ENCODE results near the gene ZNF345.

The ZNF345 gene

DNA sequence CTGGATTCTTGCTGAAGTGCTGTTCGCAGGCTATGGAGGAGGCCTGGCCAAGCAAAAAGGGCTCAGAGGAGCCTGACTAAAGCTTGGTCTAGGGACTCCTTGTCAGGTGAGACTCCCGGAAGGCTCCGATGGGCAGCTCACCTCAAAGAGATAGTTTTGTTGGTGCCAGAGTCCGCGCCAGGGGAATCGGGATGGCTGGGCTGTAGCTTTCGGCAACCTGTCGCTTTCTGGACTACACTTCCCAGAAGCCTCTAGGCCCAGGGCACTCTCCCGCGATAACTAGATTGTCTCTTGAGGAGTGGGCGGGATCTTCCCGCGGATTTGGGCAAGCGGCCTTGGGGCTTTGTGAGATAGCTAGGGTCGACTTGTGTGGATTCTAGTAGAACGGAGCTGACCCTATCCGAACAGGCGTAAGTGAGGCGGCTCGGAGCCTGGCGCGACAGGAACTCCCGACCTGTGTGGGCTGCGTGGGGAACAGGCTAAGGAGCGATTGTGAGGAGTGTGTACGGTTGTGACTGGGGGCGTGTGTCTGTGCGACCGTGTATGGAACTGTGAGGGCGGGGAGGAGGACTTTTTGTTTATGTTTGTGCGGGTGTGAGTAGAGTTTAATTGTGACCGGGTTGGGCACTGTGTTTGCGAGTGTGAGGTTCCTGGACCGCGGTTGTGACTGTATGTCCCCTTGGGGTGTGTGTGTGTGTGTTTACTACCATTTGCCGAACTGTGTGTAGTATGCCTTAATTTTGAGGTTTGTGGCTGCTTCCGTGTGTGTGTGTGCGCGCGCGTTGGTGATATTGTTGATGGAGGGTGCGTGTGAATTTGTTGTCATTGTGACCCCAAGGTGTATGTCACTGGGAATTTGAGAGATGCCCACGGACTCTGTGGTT, at the start of gene ZNF345:
TSS of gene ZNF345 (plus strand) at position 318 of the 884 bp plus-strand sequence. CDS start 25,955 bp downstream, outside the sequence.
- in situ Hi-C loops (cut with HindIII; ENCODE audit: low sequenced_read_pairs) = no loop called here

- in situ Hi-C loops (cut with HindIII; ENCODE audit: low sequenced_read_pairs) = no loop called here
Observed at GRCh38 chr19:36805364-36805763, 45.3 kb upstream of the ZNF345 start.

DNA sequence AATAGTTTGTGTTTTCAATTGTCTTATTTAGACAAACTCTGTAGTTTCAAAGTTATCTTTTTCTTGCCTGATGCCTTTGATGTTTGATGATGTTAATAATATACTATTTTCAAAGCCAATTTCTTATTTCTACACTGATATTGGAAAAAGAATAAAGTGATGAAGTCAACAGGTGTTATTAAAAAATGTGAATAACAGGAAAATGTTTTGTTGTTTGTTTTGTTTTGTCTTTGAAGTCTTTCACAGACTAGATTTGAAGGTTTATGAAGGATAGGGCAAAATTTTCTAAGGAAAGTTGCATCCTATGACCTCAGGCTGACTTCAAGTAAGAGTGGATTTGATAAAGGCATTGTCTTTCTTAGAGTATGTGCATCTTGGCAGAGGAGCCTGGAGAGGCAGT, 43.6 kb upstream of the ZNF345 start:
- in situ Hi-C loops (cut with HindIII; ENCODE audit: low sequenced_read_pairs) = no loop called here

- in situ Hi-C loops (cut with HindIII; ENCODE audit: low sequenced_read_pairs) = no loop called here
Observed at GRCh38 chr19:36819130-36819630, 31.5 kb upstream of the ZNF345 start.

DNA sequence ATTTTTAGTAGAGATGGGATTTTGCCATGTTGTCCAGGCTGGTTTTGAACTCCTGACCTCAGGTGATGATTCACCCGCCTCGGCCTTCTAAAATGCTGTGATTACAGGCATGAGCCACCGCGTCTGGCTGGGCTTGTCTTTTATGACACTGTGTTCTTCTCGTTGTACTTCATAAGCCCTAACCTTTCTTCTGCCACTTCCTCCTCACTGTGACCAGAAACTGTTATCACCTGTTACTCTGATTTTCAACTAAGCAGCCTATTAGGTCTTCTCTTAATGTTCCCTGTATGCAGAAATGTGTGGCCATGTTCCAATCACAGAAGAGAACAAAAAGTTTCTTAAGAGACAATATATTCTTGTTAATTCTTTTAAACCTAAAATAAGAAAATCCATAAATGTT, 28.9 kb upstream of the ZNF345 start:
- in situ Hi-C loops (cut with HindIII; ENCODE audit: low sequenced_read_pairs) = no loop called here

DNA sequence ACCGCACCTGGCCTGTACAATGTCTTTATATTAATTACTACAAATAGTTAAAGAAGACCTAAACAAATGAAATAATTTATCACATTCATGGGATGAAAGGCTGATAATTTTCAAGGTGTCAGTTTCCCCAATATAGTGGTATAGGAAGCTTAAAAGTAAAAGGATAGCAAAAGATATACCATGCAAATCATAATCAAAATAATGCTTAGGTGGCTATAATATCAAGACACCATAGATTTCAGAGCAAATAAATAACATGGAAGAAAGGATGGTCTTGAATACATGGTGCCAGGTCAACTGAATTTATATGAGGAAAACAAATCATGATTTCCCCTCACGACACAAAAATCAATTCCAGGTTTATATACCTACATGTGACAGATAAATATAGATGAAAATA, 17.2 kb upstream of the ZNF345 start:
- in situ Hi-C loops (cut with HindIII; ENCODE audit: low sequenced_read_pairs) = no loop called here

DNA sequence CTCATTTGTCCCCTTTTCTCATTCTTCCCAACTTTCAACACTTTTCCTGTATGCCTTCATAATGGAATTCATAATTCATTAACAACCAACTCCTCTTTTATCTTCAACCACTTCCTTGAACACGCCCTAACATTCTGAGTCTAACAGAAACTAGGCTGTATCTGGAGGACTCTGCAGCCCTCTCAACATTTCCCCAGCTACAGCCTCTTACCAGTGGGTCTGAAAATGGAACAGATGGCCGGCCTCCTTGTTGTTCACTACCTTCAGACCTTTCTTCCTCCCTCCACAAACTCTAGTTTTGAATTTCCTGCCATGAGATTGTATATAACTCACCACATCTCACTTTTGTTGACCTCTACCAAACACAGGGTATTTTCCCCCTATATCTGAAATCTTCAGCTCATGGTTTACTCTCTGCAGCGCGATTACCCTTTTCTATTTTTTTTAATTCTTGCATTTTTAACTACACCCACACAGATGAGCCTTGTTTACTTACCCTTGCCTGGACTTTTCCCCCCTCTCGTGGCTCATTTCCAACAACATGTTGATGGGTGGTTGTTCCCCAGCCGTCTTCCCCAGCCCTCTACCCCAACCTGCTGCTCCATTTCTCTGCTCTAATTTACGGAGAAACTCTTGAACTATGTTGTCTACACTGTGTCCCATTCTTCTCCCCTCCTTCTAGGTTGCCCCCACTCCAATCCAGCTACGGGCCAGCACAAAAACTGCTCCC, 13.3 kb upstream of the ZNF345 start:
- in situ Hi-C loops (cut with HindIII; ENCODE audit: low sequenced_read_pairs) = loop anchor here (5.0 kb wide), 1 partner anchor 85 kb away; no protein-coding TSS in a partner anchor

GRCh38 chr19:36837906-36838783, 12.5 kb upstream of the ZNF345 start, which contains the start of gene ZNF790:
ZNF790 (minus strand) TSS chr19:36838387; CDS start chr19:36825619, 12,768 bp downstream.
- in situ Hi-C loops (cut with HindIII; ENCODE audit: low sequenced_read_pairs) = loop anchor here (5.0 kb wide), 1 partner anchor 84 kb away; no protein-coding TSS in a partner anchor

- in situ Hi-C loops (cut with HindIII; ENCODE audit: low sequenced_read_pairs) = loop anchor here (5.0 kb wide), 1 partner anchor 83 kb away; no protein-coding TSS in a partner anchor
Observed at GRCh38 chr19:36838784-36839324, 11.8 kb upstream of the ZNF345 start.

DNA sequence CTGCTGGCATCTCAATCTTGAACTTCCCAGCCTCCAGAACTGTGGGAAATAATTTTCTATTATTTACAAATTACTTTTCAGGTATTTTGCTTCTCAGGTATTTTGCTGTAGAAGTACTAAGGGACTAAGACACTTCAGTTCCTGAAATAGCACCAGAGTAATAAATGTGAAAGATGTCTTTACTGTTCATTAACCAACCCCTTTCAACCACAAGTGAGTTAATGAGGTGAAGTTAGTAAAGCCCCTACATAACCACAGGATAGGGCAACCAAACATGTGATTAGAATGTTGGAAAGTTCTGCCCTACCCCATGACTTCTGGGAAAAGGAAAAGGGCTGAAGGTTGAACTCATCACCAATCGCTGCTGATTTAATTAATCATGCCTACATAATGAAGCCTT, 2.7 kb upstream of the ZNF345 start:
- in situ Hi-C loops (cut with HindIII; ENCODE audit: low sequenced_read_pairs) = no loop called here

GRCh38 chr19:36849701-36850558, 746 bp upstream of the ZNF345 start:
- in situ Hi-C loops (cut with HindIII; ENCODE audit: low sequenced_read_pairs) = no loop called here

DNA sequence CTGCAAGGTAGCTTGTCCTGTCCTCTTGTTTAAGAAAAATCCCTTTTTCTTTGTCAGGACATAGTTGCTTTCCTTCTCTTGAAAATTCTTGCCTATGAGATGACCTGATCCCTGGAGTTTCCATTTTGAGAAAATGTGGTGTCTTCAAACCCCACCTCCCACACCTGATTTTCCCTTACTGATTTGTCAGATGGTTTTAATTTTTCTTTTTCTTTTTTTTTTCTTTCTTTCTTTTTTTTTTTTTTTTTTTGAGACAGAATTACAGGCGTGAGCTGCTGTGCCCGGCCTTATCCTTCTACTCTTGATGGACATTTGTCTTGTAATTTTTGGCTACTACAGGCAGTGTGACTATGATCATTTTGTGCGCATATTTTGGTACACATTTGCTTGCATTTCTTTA, 1.2 kb downstream of the ZNF345 start:
- in situ Hi-C loops (cut with HindIII; ENCODE audit: low sequenced_read_pairs) = no loop called here

DNA sequence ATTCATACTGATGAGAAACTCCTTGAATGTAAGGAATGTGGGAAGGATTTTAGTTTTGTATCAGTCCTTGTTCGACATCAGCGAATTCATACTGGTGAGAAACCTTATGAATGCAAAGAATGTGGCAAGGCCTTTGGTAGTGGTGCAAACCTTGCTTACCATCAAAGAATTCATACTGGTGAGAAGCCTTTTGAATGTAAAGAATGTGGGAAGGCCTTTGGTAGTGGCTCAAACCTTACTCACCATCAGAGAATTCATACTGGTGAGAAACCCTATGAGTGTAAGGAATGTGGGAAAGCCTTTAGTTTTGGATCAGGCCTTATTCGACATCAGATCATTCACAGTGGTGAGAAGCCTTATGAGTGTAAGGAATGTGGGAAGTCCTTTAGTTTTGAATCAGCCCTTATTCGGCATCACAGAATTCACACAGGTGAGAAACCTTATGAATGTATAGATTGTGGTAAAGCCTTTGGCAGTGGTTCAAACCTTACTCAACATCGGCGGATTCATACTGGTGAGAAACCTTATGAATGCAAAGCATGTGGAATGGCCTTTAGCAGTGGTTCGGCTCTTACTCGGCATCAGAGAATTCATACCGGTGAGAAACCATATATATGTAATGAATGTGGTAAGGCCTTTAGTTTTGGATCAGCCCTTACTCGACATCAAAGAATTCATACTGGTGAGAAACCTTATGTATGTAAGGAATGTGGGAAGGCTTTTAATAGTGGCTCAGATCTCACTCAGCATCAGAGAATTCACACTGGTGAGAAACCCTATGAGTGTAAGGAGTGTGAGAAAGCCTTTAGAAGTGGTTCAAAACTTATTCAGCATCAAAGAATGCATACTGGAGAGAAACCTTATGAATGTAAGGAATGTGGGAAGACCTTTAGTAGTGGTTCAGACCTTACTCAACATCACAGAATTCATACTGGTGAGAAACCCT, 26.6 kb downstream of the ZNF345 start:
- in situ Hi-C loops (cut with HindIII; ENCODE audit: low sequenced_read_pairs) = no loop called here

DNA sequence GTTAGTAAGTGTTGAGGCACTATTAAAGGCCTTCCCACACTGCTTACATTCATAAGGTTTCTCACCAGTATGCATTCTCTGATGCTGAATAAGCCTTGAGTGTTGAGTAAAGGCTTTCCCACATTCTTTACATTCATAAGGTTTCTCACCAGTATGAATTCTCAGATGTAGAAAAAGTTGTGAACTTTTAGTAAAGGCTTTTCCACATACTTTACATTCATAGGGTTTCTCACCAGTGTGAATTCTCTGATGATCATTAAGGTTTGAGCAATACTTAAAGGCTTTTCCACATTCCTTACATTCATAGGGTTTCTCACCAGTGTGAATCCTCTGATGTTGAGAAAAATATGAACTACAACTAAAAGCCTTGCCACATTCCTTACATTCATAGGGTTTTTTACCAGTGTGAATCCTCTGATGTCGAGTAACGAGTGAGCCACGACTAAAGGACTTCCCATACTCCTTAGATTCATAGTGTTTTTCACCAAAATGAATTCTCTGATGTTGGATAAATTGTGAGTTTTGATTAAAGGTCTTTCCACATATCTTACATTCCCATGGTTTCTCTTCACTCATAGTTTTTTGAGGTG, 41.2 kb downstream of the ZNF345 start:
- in situ Hi-C loops (cut with HindIII; ENCODE audit: low sequenced_read_pairs) = no loop called here

DNA sequence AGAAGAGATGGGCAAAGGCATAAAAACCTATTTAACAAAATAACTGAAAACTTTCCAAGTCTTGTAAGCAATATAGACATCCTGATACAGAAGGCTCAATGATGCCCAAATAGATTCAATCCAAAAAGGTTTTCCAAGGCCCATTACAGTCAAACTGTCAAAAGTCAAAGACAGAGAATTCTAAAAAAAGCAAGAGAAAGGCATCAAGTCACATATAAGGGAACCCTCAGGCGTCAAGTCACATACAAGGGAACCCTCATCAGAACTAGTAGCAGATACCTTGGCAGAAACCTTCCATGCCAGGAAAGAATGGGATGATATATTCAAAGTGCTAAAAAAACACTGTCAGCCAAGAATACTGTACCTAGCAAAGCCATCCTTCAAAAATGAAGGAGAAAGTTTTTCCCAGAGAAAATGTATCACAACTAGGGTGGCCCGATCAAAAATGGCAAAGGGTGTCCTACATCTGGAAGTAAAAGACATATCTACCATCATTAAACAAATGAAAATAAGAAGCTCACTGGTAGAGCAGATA, 44.2 kb downstream of the ZNF345 start:
- in situ Hi-C loops (cut with HindIII; ENCODE audit: low sequenced_read_pairs) = no loop called here

DNA sequence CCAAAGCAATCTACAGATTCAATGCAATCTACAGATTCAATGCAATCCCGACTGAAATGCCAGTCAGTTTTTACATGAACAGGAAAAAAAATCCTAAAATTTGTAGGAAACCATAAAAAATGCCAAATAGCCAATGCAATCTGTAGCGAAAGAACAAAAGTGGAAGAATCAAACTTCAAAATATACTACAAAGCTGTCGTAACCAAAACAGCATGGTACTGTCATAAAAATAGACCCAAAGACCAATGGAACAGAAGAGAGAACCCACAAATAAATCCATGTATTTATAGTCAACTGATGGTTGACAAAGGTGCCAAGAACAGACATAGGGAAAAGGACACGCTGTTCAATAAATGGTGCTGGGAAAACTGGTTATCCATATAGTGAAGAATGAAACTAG, 47.7 kb downstream of the ZNF345 start:
- in situ Hi-C loops (cut with HindIII; ENCODE audit: low sequenced_read_pairs) = no loop called here

DNA sequence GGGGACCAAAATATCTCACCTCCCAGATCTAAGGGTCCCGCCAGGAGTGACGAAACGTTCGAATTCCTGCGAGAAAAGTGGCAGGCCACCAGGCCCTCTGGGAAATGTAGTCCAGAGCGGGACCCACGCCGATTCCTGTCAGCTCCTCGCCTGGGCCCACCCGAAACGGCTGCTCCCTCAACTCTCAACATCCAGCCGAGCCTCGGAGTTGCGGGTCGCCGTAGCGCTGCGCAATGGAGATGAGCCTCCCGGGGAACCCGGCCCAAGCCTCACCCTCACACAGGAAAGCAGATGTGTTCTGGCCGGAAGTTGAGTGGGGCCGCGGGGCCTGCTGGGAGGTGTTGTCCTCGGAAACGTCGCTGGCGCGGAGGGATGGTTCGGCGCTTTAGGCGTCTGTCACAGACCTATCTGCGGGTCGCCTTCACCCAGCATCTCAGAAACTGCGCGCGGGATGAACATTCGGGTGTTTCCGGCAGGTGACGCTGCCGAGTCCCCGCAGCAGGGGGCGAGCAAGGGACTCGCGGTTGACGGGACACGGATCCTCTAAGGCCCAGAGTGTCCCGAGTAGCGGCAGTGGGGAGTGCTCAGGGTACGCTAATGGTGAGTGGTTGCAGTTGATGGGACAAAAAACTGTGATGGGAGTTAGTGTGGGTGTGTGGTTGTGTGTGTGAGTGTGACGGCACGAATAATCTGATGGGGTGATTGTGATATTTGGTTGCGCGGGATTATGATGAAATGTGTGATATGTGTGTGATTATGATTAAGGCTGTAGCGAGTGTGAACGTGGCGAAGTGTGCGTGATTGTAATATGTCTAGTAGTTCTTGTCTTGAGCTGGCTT, 65.5 kb downstream of the ZNF345 start, which contains the start of the genes ZNF568 and ZNF829:
TSS of gene ZNF568 (plus strand) at position 341 of the 839 bp plus-strand sequence. CDS start 6,439 bp downstream, outside the sequence.
TSS of gene ZNF829 (minus strand) at position 300 of the 839 bp plus-strand sequence. CDS start 1,124 bp downstream, outside the sequence.
- in situ Hi-C loops (cut with HindIII; ENCODE audit: low sequenced_read_pairs) = no loop called here

All from endothelial cell of hepatic sinusoid (primary cell).